Sigmoid colon (tissue), 7 donors: Measurements from ENCODE around the gene OARD1. TPM values are rescaled to one million over a fixed set of nuclear protein-coding genes. Genes with fewer than 3 reads are reported as not detected.

Experiments
- DNase-seq: peaks from one replicate; pipeline ENCODE4 v3.0.0-alpha.2; 2019
- H3K27ac ChIP-seq, 4 donors: fragments of 200-600 bp; sonication (generic); one replicate each; pipeline ENCODE4 v1.5.1; 2016 to 2019; ENCODE audit warnings: mild to moderate bottlenecking in 1 of 4
- H3K27me3 ChIP-seq, 3 donors: fragments of 200-600 bp; sonication (generic); one replicate each; pipeline ENCODE4 v1.5.1; 2019; ENCODE audit warnings: mild to moderate bottlenecking in 1 of 3
- H3K36me3 ChIP-seq, 4 donors: fragments of 200-600 bp; sonication (generic); one replicate each; pipeline ENCODE4 v1.5.1; 2016 to 2019
- H3K4me1 ChIP-seq, 4 donors: fragments of 200-600 bp; sonication (generic); one replicate each; pipeline ENCODE4 v1.5.1; 2017 to 2019
- H3K4me3 ChIP-seq, 4 donors: fragments of 200-600 bp; sonication (generic); one replicate each; pipeline ENCODE4 v1.5.1; 2017 to 2019; ENCODE audit warnings: mild to moderate bottlenecking in 2 of 4, moderate library complexity in 1 of 4
- H3K9me3 ChIP-seq, 4 donors: fragments of 200-600 bp in 3 of 4; sonication (generic) in 3 of 4; one replicate each; pipeline versions ENCODE4 v1.5.1 to v1.6.1; 2013 to 2019
- CTCF ChIP-seq, 4 experiments: fragments of 450-650 bp in 3 of 4; fragments of 200-600 bp in 1 of 4; IDR thresholded peaks; one replicate each; pipeline ENCODE4 v1.5.1; 2016 to 2019; ENCODE audit warnings: antibody characterized with exemption in 4 of 4, mild to moderate bottlenecking in 3 of 4, moderate library complexity in 2 of 4
- EP300 ChIP-seq, 4 donors: sonication (generic); formaldehyde crosslinking; IDR thresholded peaks; one replicate each; pipeline ENCODE4 v1.6.1; 2017; ENCODE audit warnings: antibody characterized with exemption in 4 of 4
- POLR2A ChIP-seq, 2 donors: fragments of 450-650 bp; IDR thresholded peaks; one replicate each; pipeline ENCODE4 v1.6.1; 2016; ENCODE audit warnings: antibody characterized with exemption in 2 of 2, mild to moderate bottlenecking in 2 of 2, moderate library complexity in 2 of 2
- POLR2AphosphoS5 ChIP-seq, 4 donors: sonication (generic); formaldehyde crosslinking; IDR thresholded peaks; one replicate each; pipeline ENCODE4 v1.6.1; 2017; ENCODE audit warnings: antibody characterized with exemption in 4 of 4
- WGBS, 2 donors: extraction: QIAGEN DNeasy Blood & Tissue Kit; methylation state at CpG; one replicate each; pipeline ENCODE4 v1.1.7; 2013; 5-methylcytosine and 5-hydroxymethylcytosine counted together
- intact Hi-C: fragments of 100-400 bp; cut with DNase I; formaldehyde crosslinking; loops from one replicate; pipeline ENCODE4 v1.15.1; 2023
- polyA plus RNA-seq, 3 donors: library from polyadenylated mRNA; stranded (reverse); fragments of 200-250 nt; gene quantifications; one replicate each; pipeline ENCODE4 v1.2.3, GENCODE V29; 2013
- total RNA-seq, 4 donors: library from RNA; depleted of rRNA; stranded (reverse); fragments of >200 nt; gene quantifications; one replicate each; pipeline ENCODE4 v1.1.0, GENCODE V29; 2016
- donor health status: healthy with polysubstance abuse.
- donor health status: Bipolar disorder and iron deficiency.
- donor health status: healthy.

OARD1 gene
- total and polyA plus RNA-seq, 7 donors, result 14.0 to 54.8 (median 26.0) TPM

GRCh38 chr6:41103847-41104246, 31.7 kb upstream of the OARD1 start:
- H3K4me3 ChIP-seq, result no peak overlapping the region
- H3K27ac ChIP-seq, result no peak overlapping the region
- TF ChIP-seq POLR2A (IDR thresholded peaks at IDR 0.05), result no peak
- TF ChIP-seq CTCF (IDR thresholded peaks at IDR 0.05), result no peak
- no peak for TF ChIP-seq EP300 (IDR thresholded peaks at IDR 0.05)
- no peak for TF ChIP-seq POLR2AphosphoS5 (IDR thresholded peaks at IDR 0.05)
- WGBS, 2 donors, result 86 to 91% methylated on average over 3 of the region's 3 CpGs
- intact Hi-C loops, result no loop called here
- H3K4me1 ChIP-seq, result no peaks in the 10 kb centered on the region
- no peaks in the 10 kb centered on the region for H3K9me3 ChIP-seq
- peaks cover 0 to 22% (median 5%) of the 10 kb centered on the region in 4 donors for H3K36me3 ChIP-seq
- DNase-seq, result no peak
- no peaks in the 10 kb centered on the region for H3K27me3 ChIP-seq

- no peaks in the 10 kb centered on the region for H3K9me3 ChIP-seq
- H3K27ac ChIP-seq, result no peak overlapping the region
- no peaks in the 10 kb centered on the region for H3K27me3 ChIP-seq
- no peak for DNase-seq
- WGBS, 2 donors, result 81 to 95% methylated on average over 42 of the region's 42 CpGs
- no peaks in the 10 kb centered on the region for H3K4me1 ChIP-seq
- H3K36me3 ChIP-seq, result peaks cover 9 to 52% (median 14%) of the 10 kb centered on the region in 4 donors
- TF ChIP-seq POLR2AphosphoS5 (IDR thresholded peaks at IDR 0.05) (no peak), CTCF (IDR thresholded peaks at IDR 0.05) (no peak), POLR2A (IDR thresholded peaks at IDR 0.05) (no peak), EP300 (IDR thresholded peaks at IDR 0.05) (no peak)
- H3K4me3 ChIP-seq, result no peak overlapping the region
- intact Hi-C loops, result no loop called here
These were observed 28.7 kb upstream of the OARD1 start for GRCh38 chr6:41100871-41101287.

GRCh38 chr6:41098366-41098765, 26.2 kb upstream of the OARD1 start:
- Histone ChIP-seq H3K4me3 (no peak overlapping the region), H3K9me3 (no peaks in the 10 kb centered on the region), H3K27me3 (no peaks in the 10 kb centered on the region), H3K4me1 (no peaks in the 10 kb centered on the region), H3K27ac (no peak overlapping the region), H3K36me3 (peaks cover 17 to 77% (median 36%) of the 10 kb centered on the region in 4 donors)
- DNase-seq, result no peak
- TF ChIP-seq CTCF (IDR thresholded peaks at IDR 0.05) (no peak), POLR2A (IDR thresholded peaks at IDR 0.05) (no peak), EP300 (IDR thresholded peaks at IDR 0.05) (no peak), POLR2AphosphoS5 (IDR thresholded peaks at IDR 0.05) (no peak)
- WGBS, 2 donors, result 83 to 91% methylated on average over 3 of the region's 3 CpGs
- intact Hi-C loops, result no loop called here

GRCh38 chr6:41097467-41098090, 25.4 kb upstream of the OARD1 start:
- no peak overlapping the region for H3K4me3 ChIP-seq
- peaks cover 24 to 84% (median 40%) of the 10 kb centered on the region in 4 donors for H3K36me3 ChIP-seq
- TF ChIP-seq EP300 (IDR thresholded peaks at IDR 0.05), result no peak
- no peak for TF ChIP-seq POLR2A (IDR thresholded peaks at IDR 0.05)
- no peak for TF ChIP-seq CTCF (IDR thresholded peaks at IDR 0.05)
- no peak for TF ChIP-seq POLR2AphosphoS5 (IDR thresholded peaks at IDR 0.05)

GRCh38 chr6:41093729-41094128, 21.6 kb upstream of the OARD1 start:
- H3K27ac ChIP-seq, result no peak overlapping the region
- intact Hi-C loops, result no loop called here
- DNase-seq, result no peak
- no peaks in the 10 kb centered on the region for H3K9me3 ChIP-seq
- no peak for TF ChIP-seq EP300 (IDR thresholded peaks at IDR 0.05)
- no peak for TF ChIP-seq CTCF (IDR thresholded peaks at IDR 0.05)
- no peak for TF ChIP-seq POLR2A (IDR thresholded peaks at IDR 0.05)
- no peak for TF ChIP-seq POLR2AphosphoS5 (IDR thresholded peaks at IDR 0.05)
- peaks cover 31 to 98% (median 47%) of the 10 kb centered on the region in 4 donors for H3K36me3 ChIP-seq
- H3K4me3 ChIP-seq, result no peak overlapping the region
- H3K4me1 ChIP-seq, result no peaks in the 10 kb centered on the region
- H3K27me3 ChIP-seq, result no peaks in the 10 kb centered on the region
- 93 to 95% methylated on average over 6 of the region's 6 CpGs for WGBS, 2 donors

More at GRCh38 chr6:41097467-41098090, 25.4 kb upstream of the OARD1 start:
- intact Hi-C loops, result no loop called here
- no peak for DNase-seq
- Histone ChIP-seq H3K4me1 (no peaks in the 10 kb centered on the region), H3K27me3 (no peaks in the 10 kb centered on the region), H3K27ac (no peak overlapping the region), H3K9me3 (no peaks in the 10 kb centered on the region)
- WGBS, 2 donors, result 86 to 89% methylated on average over 5 of the region's 5 CpGs
